Sigmoid colon (tissue), 3 donors: Measurements from ENCODE around the gene RHBDL2.

Experiments used
- CTCF ChIP-seq, 4 experiments: fragments of 450-650 bp in 3 of 4; fragments of 200-600 bp in 1 of 4; IDR thresholded peaks; one replicate each; pipeline ENCODE4 v1.5.1; 2016 to 2019; ENCODE audit warnings: antibody characterized with exemption in 4 of 4, mild to moderate bottlenecking in 3 of 4, moderate library complexity in 2 of 4
- POLR2A ChIP-seq, 2 donors: fragments of 450-650 bp; IDR thresholded peaks; one replicate each; pipeline ENCODE4 v1.6.1; 2016; ENCODE audit warnings: antibody characterized with exemption in 2 of 2, mild to moderate bottlenecking in 2 of 2, moderate library complexity in 2 of 2

DNA sequence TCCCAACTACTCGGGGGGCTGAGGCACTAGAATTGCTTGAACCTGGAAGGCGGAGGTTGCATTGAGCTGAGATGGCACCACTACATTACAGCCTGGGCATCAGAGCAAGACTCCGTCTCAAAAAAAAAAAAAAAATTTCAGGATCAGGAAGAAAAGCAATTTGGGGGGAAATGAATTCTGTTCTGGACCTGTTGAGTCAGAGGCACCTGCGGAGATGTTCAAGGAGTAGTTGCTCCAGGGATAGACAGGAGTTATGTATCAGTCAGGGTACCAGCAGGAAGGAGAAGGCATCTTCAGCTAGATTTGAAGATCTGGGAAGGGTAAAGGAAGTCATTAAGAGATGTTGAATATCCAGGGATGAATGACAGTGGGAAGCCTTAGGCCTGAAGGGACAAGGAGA lies 2.9 kb upstream of the RHBDL2 start:
- no peak for TF ChIP-seq CTCF (IDR thresholded peaks at IDR 0.05)
- no peak for TF ChIP-seq POLR2A (IDR thresholded peaks at IDR 0.05)
